LHCN-M2 (cell line): ENCODE measurements around the gene C13orf42. TPM values are rescaled to one million over a fixed set of nuclear protein-coding genes. Genes with fewer than 3 reads are reported as not detected.

ENCODE experiments used
- DNase-seq: peaks from one replicate; pipeline ENCODE4 v3.0.0-alpha.2; 2012; ENCODE audit warnings: low read depth
- total RNA-seq: library from RNA; depleted of rRNA; stranded (reverse); fragments of >200 nt; gene quantifications from 2 replicates; pipeline ENCODE4 v1.2.3, GENCODE V29; 2014

The C13orf42 gene
- total RNA-seq, 1 experiment from 2014 or later, result not detected

DNA sequence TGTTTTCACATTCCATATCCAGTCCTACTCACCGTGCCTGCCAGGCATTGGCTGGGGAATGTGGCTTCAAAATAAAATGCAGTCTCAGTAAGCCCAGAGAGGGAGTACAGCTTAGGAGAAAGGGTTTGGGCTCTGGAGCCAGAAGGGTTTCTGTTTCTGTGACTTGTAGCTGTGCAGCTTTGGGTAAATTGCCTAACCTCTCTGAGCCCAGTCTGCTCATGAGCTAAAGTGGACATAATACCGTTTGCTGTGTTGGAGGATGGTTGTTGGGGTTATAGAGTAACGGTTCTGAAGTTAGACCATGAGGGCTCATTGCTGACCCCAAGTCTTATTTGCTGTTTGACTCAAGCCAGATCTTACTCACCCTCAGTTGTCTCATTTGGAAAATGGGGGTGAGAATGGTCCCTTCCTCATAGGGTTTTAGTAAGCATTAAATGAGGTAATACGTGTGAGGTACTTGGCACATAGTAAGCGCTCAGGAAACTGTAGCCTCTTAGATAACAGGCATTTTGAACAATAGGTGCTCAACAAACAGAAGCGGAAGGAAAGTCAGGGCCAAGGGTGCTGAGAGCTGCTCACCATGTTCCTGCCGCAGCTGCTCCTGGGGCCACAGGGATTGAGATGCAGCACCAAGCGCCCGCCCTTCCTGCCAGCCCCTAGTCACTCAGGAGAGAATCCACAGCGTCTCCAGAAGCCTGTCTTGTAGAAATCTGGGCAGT lies 45.5 kb downstream of the C13orf42 start:
- no peak for DNase-seq

DNA sequence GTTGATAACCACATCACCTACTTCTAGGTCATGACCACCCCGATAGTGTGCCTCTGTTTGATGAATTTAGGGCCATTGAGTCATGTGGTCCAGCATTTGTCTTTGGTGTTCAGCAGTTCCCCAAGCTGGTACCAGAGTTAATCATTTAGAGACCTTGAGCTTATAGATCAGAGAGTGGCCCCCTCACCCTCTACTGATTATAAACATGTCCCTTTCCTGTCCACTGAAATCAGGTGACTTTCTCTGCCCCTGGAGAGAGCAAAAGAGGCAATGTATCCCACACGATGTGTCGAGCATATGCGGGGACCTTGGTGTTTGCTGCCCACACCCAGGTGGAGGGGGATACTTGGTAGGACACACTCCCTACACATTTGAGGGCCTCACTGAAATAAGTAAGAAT lies 46.3 kb downstream of the C13orf42 start:
- no peak for DNase-seq

DNA sequence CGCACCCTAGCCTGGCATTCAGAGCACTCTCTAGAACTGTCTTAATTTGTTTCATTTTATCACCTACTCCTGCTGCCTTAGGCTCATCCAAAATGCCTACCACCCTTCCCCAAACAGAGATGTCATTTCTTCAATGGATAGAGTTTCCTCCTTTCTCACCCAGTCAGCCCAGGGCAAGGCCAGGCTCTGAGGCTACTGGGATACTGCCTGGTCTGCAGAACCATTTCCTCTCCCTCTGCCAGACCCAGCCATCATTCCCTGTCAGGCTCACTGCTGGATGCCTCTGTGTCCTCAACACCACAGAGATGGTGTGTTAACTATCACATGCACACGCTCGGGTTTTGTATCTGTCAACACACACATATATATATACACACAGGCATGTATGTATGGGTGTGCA lies 47.2 kb downstream of the C13orf42 start:
- no peak for DNase-seq

DNA sequence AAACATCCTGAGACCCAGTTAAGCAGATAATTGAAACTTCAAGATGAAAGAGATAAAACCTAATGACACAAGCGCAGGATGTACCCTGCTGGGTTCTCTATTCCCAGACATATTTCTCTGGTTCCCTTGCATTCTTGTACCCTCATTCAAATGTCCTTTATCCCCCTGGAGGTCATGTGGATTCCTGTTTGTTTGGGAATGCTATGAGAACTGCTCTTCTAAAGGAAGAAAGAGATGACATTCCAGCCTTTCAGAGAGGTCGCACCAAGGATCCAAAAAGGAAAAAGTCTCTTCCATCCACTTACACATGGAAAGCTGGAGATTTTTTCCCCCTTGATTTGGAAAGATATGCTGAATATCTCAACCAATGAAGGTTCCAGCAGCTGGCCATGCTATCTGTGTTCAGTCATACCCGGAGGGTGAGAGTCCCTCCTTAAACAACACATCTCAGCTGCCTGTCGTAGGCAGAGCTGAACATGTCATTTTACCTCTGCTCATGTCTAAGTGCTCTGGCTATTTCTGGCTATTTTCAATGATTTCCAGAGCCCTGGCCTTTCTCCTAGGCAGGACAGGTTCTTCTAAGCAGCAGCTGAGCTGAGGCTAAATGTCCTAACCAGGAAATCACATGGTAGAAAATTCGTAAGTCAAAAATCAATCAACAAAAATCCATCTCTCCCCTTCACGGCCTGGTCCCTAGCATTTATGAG lies 52.5 kb downstream of the C13orf42 start:
- DNase-seq, result no peak

DNA sequence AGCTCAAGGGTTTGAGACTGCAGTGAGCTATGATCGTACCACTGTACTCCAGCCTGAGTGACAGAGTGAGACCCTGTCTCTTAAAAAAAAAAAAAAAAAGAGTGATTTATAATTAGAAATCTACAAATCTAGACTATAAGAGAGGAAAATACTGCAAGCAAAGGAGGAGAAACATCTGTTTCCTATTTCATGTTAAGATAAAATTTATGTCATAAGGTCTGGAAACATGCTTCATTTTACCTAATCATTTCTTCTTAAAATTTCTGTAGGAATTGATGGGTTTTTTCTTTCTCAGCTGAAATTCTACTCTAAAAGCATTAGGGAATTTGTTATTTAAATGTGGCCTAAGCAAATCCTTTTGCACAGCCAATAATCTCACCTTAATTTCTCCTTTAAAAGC lies 53.2 kb downstream of the C13orf42 start:
- DNase-seq, result no peak

DNA sequence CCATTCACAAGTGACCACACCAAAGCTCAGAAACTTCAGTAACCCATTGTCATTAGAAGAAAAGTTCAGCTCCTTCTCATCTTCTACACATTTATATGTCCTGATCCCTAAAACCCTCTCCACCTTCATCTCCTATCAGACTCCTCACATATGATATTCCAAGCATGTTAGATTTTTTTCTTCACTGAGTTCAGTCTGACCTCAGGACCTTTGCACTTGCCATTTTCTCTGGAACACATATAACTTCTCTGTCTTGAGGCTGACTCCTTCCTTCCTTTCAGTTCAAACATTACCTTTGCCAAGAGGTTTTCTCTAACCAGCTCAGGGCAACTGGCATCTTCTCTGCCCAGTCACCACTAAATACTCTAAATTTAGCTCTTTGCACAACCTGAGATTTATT lies 54.1 kb downstream of the C13orf42 start:
- no peak for DNase-seq

DNA sequence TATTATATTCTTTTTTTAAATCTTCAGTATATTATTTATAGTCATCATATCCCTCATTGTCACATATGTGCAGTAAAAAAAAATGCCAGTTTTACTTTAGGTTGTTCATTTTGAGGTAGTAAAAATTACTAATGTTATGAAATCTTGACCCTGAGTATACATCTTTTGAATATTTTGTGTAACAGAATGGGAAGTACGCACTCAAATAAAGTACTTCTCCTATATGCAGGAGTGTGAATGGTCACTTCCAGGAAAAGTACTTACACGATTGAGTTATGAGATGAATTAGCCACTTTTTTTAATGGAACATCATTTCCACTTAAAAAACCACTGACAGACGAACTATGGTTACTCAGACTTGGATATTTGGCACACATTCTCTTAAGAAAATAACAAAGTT lies 58.5 kb downstream of the C13orf42 start:
- DNase-seq, result no peak

DNA sequence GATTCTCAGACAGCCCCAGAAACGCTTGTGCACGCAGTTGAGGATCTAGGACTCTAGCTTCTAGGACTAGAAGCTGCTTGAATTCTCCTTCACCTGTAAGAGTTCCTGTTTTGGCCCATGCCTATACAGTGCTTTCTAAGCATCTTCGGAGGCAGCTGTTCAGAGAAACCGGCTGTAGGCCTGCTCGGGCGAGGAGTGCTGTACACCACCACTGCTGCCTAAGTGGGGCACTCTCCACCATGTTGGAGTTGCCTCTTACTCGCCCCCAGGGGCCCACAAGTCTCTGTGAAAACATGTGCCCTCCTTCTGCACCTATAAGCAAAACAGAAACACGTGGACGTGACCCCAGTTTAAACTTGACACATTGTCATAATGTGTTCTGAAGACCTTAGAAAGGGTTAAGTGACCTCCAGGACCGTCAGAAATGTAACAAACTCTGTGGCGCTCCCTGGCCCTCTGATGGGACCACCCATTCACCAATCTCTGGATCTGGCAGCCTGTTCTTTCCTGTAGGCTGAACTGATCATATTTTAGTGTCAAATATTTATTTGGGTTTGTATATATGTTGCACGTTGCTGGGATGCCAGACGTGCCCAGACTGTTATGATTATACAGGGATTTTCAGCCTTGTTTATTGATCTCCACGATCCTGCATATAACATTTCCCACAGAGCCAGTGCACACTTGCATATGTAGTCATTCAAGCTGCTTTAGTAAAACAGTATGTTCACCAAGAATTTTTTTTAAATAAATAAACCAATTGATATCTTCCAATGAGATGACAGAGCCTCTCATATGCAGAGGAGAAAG lies 60.8 kb downstream of the C13orf42 start:
- DNase-seq, result no peak

DNA sequence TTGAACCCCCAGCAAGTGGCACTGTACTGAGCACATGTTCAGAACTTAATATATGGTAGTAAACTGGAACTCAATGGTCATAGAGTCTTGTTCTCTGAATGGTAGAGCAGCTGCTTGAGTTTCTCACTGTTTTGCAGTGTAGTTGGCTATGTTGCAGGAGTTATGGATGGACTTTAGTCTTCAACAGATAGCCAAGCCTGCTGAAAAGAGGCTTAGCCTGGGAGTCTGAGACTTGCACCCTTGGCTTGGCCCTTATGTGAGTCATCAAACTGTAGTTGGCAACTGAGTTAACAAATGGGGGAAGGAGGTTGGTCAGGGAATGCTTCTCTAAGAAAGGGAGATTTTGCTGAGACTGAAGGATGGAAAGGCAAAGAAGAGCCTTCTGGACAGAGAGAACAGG lies 62.5 kb downstream of the C13orf42 start:
- no peak for DNase-seq

DNA sequence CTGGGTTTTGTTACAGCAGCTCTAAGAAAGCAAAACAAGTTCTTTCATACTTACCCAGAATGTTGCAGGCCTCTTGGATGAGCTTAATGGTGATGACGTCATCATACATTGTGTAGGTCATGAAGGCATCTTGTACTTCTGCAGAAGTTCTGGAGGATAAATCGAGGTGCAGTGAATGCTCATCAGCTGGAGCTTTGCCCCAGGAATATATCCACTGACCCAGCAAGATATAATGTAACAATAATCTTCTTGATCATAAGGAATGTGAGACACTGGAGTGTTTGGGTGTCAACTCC lies 63.0 kb downstream of the C13orf42 start:
- DNase-seq, result no peak

DNA sequence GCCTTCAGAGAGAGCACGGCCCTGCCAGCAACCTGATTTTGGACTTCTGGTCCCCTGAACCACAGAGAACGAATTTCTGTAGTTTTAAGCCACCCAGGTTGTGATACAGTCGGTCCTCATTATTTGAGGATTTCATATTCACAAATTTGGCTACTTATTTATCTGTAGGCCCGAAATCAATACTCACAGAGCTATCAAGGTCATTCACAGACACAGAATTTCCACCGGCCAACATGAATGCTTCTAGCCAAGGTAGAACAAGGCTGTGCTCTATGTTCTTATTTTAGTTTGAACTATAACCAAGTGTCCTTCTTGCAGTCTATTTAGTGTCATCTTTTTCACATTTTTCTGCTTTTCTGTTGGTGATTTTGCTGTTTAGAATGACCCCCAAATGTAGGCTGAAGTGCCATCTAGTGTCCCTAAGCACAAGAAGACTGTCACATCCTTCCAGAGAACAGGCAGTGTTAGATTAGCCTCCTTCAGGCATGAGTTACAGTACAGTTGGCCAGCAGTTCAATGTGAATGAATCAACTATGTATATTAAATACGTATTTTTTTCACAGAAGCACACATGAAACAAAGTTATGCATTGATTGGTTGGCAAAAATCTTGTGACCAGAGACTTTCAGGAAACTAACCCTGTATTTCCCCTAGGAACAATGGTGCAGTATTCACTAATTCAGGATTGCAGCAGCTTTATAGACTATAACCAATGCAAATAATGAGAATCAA lies 63.5 kb downstream of the C13orf42 start:
- no peak for DNase-seq

DNA sequence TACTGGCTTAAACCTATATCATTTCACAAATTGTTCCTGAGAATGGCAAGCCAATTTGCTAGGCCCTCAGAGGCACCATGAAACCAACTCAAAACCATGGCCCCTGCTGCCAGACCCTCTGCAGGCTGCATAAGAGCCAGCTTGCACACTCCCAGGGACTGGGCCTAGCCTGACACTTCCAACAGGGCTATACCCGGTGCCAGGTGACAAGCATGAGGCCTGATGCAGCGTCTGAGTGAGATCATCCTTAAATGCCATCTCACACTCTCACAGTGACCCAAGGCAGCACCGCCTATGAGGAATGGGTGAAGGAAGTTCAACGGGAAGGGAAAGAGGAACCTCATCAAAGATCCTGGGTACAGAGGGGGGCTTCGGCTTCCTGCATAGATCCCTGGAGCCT lies 65.6 kb downstream of the C13orf42 start:
- no peak for DNase-seq

DNA sequence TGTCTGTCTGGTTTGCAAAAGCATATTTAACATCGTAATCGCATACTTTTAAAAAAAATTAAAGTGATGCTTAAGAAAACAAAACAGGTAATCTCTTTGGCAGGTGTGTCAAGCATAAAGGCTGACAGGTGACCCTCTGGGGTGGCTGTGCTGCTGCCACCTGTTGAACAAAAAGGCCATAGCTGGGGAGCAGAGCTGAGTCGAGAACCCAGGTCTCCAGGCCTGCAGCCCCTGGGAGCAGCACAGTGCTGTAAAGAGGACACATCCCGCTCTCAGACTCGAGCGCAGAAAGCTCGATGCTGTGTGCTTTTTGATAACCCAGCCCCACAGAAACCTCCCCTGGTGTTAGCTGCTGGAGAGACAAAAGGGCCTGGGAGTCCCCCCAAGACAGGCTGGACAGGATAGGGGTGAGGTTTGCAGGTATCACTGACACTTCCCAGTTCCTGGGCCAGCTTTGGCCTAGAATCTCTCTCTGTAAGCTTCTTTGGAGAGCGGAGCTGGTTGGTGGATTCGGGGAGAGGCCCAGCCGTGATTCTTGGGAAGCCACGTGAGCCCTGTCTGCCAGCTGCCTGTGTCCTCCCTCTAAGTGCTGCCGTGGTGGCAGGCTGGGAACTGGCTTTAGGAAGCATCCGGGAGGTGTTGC lies 66.9 kb downstream of the C13orf42 start:
- no peak for DNase-seq

DNA sequence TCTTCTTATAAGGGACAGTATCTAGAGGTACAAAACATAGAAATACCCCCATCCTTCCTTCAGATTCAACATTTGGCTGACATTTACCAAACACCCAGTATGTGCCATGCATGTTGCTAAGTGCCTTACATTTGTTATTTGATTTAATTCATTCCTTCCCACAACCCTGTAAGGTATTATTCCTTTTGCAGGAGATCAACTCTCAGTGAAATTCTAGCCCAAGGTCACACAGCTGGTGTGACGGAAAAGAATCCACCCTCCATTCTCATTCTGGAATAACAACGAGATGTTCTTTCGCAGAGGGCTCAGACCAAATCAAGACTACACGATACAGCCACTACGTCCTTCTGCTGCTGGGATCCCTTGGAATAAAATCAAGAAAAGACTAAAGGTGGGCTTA lies 67.8 kb downstream of the C13orf42 start:
- no peak for DNase-seq

DNA sequence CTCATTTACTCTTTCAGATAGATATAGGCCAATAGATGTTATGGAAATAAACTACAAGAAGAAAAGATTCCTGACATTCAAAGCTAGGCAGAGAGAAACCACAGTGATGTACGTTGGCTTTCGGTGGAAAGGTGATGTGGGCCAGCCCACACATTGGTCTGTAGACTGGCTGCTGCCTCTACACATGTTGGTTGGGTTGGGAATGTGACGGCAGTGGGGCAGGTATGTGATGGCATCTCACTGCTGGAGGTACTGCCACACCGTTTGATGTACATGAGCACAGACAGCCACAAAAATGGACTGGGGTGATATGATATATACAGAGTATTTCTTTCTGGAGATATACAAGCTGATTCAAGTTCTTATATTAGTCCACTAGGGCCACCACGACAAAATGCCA lies 69.4 kb downstream of the C13orf42 start:
- no peak for DNase-seq

DNA sequence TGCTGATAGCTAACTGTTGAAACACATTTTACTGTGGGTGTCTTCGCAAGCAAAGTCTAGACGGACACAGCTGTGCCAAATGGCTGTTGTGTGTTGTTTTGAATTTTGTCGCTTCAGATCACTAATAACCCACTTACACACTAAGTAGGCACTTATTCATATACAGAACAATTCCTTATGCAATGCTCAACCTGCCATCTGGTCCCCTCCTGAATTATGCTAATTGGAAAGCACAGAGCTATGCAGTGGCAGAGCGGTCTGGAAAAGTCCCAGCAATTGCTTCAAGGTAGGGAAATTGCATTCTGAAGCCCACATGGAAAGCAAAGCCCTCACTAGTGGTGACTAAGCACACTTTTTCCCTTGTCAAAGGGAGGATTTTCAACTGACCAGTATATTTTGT lies 69.9 kb downstream of the C13orf42 start:
- DNase-seq, result no peak

DNA sequence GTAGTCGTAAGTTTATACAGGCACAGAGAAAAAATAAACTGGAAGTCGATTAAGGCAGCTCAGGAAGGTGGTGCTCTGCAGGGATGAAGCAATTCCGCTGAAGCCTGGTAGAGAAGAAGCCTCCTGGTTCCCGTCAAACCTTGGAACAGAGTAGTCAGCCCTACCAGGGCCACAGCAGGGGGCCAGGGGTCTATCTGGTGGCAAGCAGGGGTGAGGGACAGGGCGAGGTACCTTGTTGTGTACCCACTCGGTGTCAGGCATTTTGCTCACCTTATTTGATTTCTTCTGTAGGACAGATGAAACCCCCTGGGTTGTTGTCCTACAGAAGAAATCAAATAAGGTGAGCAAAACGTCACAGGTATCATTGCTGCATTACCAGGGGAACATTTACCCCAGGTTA lies 70.6 kb downstream of the C13orf42 start:
- DNase-seq, result no peak

DNA sequence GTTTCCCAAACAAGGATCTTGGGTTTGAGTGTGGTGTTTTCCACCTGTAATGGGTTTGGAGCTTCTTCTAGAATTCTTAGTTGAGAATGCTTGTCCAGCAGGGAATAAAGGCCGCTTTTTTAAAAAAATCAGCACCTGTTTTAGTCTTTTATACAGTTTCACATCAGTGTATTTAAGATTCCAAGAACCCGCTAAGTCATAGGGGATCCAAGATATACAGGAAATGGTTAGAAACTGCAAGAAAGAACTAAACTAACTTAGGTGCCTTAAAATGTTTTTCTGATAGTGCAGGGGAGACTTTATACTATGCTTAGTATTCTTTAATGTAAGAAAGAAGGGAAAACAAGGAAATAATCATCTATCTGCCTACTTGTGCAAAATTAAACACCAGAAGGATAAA lies 74.7 kb downstream of the C13orf42 start:
- no peak for DNase-seq

DNA sequence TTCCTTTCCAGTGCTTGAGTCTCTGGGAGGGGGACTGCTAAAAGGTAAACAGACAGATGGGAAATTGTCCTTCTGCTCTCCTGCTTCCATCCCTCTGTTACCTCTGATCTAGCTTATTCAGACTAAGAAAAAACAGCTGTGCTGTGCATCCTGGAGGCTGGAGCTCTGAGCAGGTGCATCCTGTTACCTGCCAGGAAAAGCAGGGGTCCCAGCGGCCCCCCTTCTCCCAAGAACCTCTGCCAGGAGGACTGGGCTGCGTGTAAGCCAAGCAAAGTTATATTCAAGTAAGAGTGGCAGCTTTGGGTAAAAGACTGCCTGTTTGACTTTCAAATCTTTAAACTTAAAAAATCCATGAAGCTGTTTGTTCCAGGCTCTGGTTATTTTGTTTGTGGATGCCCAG lies 75.1 kb downstream of the C13orf42 start:
- DNase-seq, result no peak

DNA sequence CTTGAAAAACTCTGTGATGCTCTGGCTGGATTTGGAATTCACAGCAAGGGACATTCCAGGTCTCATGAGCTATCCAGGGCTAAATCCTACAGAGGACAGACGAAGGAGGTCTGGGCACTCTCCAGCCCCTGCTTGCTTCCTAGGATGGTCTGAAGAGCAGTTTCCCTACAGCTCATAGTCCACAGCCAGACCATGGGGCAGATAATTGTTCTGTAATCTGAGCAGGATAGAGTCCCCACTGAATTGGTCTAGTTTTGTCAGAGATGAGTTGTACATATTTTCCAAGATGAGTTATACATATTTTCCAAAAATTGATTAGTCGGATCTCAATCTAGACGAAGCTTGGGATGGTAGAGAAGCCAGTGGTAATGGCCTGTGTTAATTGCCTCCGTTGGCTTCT lies 75.6 kb downstream of the C13orf42 start:
- no peak for DNase-seq

DNA sequence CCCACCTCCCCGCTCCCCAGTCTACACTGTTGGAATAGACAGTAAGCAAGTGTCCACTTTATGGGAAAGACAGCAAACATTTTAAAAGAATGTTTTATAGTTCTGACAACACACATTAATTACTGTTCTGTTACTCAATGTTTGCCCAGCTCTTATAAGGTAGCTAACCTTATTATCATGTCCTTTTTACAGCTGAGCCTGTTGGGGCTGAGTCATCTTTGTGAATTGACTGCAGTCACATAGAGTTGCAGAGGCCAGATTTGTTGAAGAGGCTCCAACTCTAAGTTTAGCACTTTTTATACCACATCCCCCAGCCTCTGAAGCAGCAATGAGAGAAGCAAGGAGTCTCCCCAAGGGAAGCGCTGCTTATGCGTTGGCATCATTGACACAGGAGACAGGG lies 76.2 kb downstream of the C13orf42 start:
- DNase-seq, result no peak
